T-helper 9 cell (primary cell): ENCODE results near the gene BBS9.

Experiments used
- DNase-seq: peaks from one replicate; pipeline ENCODE4 v3.0.0-alpha.2; 2020

BBS9 gene

GRCh38 chr7:33624215-33624614 is 494.9 kb downstream of the BBS9 start:
- no peak for DNase-seq

GRCh38 chr7:33626869-33627268 is 497.5 kb downstream of the BBS9 start:
- DNase-seq: no peak

- no peak for DNase-seq
Measured at GRCh38 chr7:33627741-33628140, 498.4 kb downstream of the BBS9 start.

- no peak for DNase-seq
Measured at GRCh38 chr7:33628894-33629293, 499.5 kb downstream of the BBS9 start.

GRCh38 chr7:33630359-33630758 is 501.0 kb downstream of the BBS9 start:
- no peak for DNase-seq

GRCh38 chr7:33632322-33632721 is 503.0 kb downstream of the BBS9 start:
- DNase-seq: no peak

GRCh38 chr7:33632840-33633525 is 503.6 kb downstream of the BBS9 start:
- no peak for DNase-seq

GRCh38 chr7:33634606-33635005 is 505.2 kb downstream of the BBS9 start:
- DNase-seq: no peak

GRCh38 chr7:33636359-33636758 is 507.0 kb downstream of the BBS9 start:
- DNase-seq: no peak

- no peak for DNase-seq
Measured at GRCh38 chr7:33639552-33640197, 510.3 kb downstream of the BBS9 start.

- no peak for DNase-seq
Measured at GRCh38 chr7:33640741-33641140, 511.4 kb downstream of the BBS9 start.

GRCh38 chr7:33642312-33642711 is 512.9 kb downstream of the BBS9 start:
- no peak for DNase-seq

- DNase-seq: no peak
Measured at GRCh38 chr7:33643530-33643929, 514.2 kb downstream of the BBS9 start.

GRCh38 chr7:33644489-33644888 is 515.1 kb downstream of the BBS9 start:
- DNase-seq: no peak

GRCh38 chr7:33645104-33645503 is 515.7 kb downstream of the BBS9 start:
- DNase-seq: no peak

- no peak for DNase-seq
Measured at GRCh38 chr7:33646166-33646565, 516.8 kb downstream of the BBS9 start.

GRCh38 chr7:33646891-33647391 is 517.6 kb downstream of the BBS9 start:
- no peak for DNase-seq

GRCh38 chr7:33649476-33650441 is 520.4 kb downstream of the BBS9 start:
- no peak for DNase-seq

- DNase-seq: no peak
Measured at GRCh38 chr7:33650828-33651227, 521.5 kb downstream of the BBS9 start.

GRCh38 chr7:33651998-33652515 is 522.7 kb downstream of the BBS9 start:
- no peak for DNase-seq

GRCh38 chr7:33654676-33655075 is 525.3 kb downstream of the BBS9 start:
- DNase-seq: no peak
